ENCODE results near the gene KLF17. TPM values are rescaled to one million over a fixed set of nuclear protein-coding genes. Genes with fewer than 3 reads are reported as not detected.

KLF17 gene
- total RNA-seq, 1 donor from 2014 or later: not detected

GRCh38 chr1:44146536-44147361, 28.1 kb downstream of the KLF17 start:
- intact Hi-C loops (cut with micrococcal nuclease): no loop called here
- no peak for DNase-seq
- no peak for ATAC-seq

GRCh38 chr1:44147582-44147981, 29.0 kb downstream of the KLF17 start:
- intact Hi-C loops (cut with micrococcal nuclease): no loop called here
- ATAC-seq (no peak), DNase-seq (no peak)

GRCh38 chr1:44151332-44151731, 32.7 kb downstream of the KLF17 start:
- intact Hi-C loops (cut with micrococcal nuclease): no loop called here
- DNase-seq (no peak), ATAC-seq (no peak)

GRCh38 chr1:44151808-44152207, 33.2 kb downstream of the KLF17 start:
- DNase-seq: no peak
- ATAC-seq: no peak
- intact Hi-C loops (cut with micrococcal nuclease): no loop called here

- DNase-seq (no peak), ATAC-seq (no peak)
- intact Hi-C loops (cut with micrococcal nuclease): no loop called here
These were observed 34.1 kb downstream of the KLF17 start for GRCh38 chr1:44152692-44153091.

- intact Hi-C loops (cut with micrococcal nuclease): no loop called here
- ATAC-seq: no peak
- DNase-seq: no peak
These were observed 35.4 kb downstream of the KLF17 start for GRCh38 chr1:44154049-44154448.

GRCh38 chr1:44157903-44158302, 39.3 kb downstream of the KLF17 start:
- DNase-seq: no peak
- no peak for ATAC-seq
- intact Hi-C loops (cut with micrococcal nuclease): no loop called here

- no peak for DNase-seq
- intact Hi-C loops (cut with micrococcal nuclease): no loop called here
- ATAC-seq: no peak
These were observed 40.2 kb downstream of the KLF17 start for GRCh38 chr1:44158871-44159270.

GRCh38 chr1:44161546-44161945, 42.9 kb downstream of the KLF17 start:
- intact Hi-C loops (cut with micrococcal nuclease): no loop called here
- ATAC-seq (no peak), DNase-seq (no peak)

- intact Hi-C loops (cut with micrococcal nuclease): no loop called here
- DNase-seq: no peak
- ATAC-seq: no peak
These were observed 50.0 kb downstream of the KLF17 start for GRCh38 chr1:44168520-44169098.

- intact Hi-C loops (cut with micrococcal nuclease): no loop called here
- ATAC-seq: no peak
These were observed 51.7 kb downstream of the KLF17 start for GRCh38 chr1:44170281-44170823.

GRCh38 chr1:44174630-44175029, 56.0 kb downstream of the KLF17 start:
- ATAC-seq (no peak), DNase-seq (no peak)
- intact Hi-C loops (cut with micrococcal nuclease): no loop called here

More at GRCh38 chr1:44170281-44170823, 51.7 kb downstream of the KLF17 start:
- DNase-seq: no peak

Other genes starting within 250 kb of the KLF17 start
- gene ARTN, start 185.0 kb upstream of the KLF17 start, total RNA-seq: not detected
- gene IPO13, start 171.9 kb upstream of the KLF17 start, total RNA-seq: 60.0 TPM
- gene DPH2, start 148.8 kb upstream of the KLF17 start, total RNA-seq: 13.3 TPM
- 89.6 TPM for gene ATP6V0B, start 143.9 kb upstream of the KLF17 start, total RNA-seq
- 35.6 TPM for gene B4GALT2, start 139.6 kb upstream of the KLF17 start, total RNA-seq
- gene CCDC24, start 127.2 kb upstream of the KLF17 start, total RNA-seq: 1.0 TPM
- 1.6 TPM for gene SLC6A9, start 87.4 kb upstream of the KLF17 start, total RNA-seq
- gene KLF18, start 22.8 kb downstream of the KLF17 start, total RNA-seq: not detected
- gene DMAP1, start 94.7 kb downstream of the KLF17 start, total RNA-seq: 28.8 TPM
- 52.6 TPM for gene ERI3, start 236.4 kb downstream of the KLF17 start, total RNA-seq

Measured in left ventricle myocardium superior (tissue), 1 donor.